Measurements from ENCODE around the gene EGF.

GRCh38 chr4:109982521-109982920, 69.8 kb downstream of the EGF start:
- TF ChIP-seq, protein P1, sequence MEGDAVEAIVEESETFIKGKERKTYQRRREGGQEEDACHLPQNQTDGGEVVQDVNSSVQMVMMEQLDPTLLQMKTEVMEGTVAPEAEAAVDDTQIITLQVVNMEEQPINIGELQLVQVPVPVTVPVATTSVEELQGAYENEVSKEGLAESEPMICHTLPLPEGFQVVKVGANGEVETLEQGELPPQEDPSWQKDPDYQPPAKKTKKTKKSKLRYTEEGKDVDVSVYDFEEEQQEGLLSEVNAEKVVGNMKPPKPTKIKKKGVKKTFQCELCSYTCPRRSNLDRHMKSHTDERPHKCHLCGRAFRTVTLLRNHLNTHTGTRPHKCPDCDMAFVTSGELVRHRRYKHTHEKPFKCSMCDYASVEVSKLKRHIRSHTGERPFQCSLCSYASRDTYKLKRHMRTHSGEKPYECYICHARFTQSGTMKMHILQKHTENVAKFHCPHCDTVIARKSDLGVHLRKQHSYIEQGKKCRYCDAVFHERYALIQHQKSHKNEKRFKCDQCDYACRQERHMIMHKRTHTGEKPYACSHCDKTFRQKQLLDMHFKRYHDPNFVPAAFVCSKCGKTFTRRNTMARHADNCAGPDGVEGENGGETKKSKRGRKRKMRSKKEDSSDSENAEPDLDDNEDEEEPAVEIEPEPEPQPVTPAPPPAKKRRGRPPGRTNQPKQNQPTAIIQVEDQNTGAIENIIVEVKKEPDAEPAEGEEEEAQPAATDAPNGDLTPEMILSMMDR (IDR thresholded peaks at IDR 0.05) = no peak
- TF ChIP-seq POLR2A (IDR thresholded peaks at IDR 0.05) = no peak
